WERI-Rb-1 (cell line): ENCODE measurements around the gene UBE2O.

Source experiments
- DNase-seq: peaks from one replicate; pipeline ENCODE4 v3.0.0-alpha.2; 2020
- H3K27ac ChIP-seq: fragments of 250-450 bp; sonication (Bioruptor Pico); 2 replicates; pipeline ENCODE4 v1.5.1; 2020; ENCODE audit warnings: mild to moderate bottlenecking, moderate library complexity
- H3K27me3 ChIP-seq: fragments of 250-450 bp; sonication (Bioruptor Pico); 2 replicates; pipeline ENCODE4 v1.5.1; 2021; ENCODE audit warnings: mild to moderate bottlenecking, low read depth, moderate library complexity; ENCODE audit not compliant: insufficient read depth, severe bottlenecking
- H3K36me3 ChIP-seq: fragments of 250-450 bp; sonication (Bioruptor Pico); 2 replicates; pipeline ENCODE4 v1.5.1; 2020; ENCODE audit warnings: mild to moderate bottlenecking, moderate library complexity
- H3K4me3 ChIP-seq: 2 replicates; pipeline ENCODE4 v1.5.1; 2011; ENCODE audit warnings: low read depth, mild to moderate bottlenecking, control low read depth, low read length
- H3K9me3 ChIP-seq: fragments of 250-450 bp; sonication (Bioruptor Pico); 2 replicates; pipeline ENCODE4 v1.5.1; 2021; ENCODE audit warnings: mild to moderate bottlenecking, moderate library complexity; ENCODE audit not compliant: severe bottlenecking
- TF ChIP-seq, protein P1 (sequence below): IDR thresholded peaks from 2 replicates; pipeline ENCODE4 v1.5.1; 2011; ENCODE audit warnings: low read depth, mild to moderate bottlenecking, control low read depth, inconsistent platforms, low read length

Gene UBE2O

DNA sequence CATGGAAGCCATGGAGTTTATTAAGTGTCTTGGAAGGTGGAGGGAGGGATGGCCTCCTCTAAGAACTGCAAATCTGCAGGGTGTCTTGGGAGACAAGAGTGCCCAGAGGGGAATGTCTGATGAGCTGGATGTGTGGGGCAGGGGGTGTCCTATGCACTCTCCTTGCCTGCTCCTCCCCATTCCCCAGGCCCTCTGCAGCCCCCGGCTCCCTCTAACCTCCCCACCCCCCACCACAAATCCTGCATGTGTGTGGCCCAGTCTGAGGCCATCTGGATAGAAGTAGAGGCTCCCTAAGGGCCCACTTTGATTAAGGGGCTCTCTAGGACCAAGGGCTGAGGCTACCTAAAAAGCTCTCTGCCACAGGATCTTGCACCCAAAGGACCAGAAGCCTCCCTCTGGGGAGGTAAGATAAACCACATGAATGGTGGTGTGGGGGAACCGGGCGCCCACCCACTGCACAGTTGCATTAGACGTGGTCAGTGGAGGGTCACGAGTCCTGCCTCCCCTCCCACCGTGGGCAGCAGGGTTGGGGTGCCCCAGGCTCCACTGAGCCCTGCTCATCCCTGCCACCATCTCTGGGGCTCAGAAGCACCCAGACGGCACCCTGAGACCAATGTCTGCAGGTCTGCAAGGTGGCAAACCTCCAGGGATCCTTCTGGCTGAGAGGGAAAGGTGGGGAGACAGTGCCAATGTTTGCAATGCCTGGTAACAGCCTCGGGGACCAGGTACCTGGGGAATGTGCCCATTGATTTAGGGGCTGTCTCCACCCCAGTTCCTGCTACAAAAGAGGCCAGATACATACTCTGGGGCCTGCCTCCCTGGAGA, 15.1 kb upstream of the UBE2O start:
- H3K36me3 ChIP-seq: peaks cover 36% of the 10 kb centered on the region
- TF ChIP-seq, protein P1, sequence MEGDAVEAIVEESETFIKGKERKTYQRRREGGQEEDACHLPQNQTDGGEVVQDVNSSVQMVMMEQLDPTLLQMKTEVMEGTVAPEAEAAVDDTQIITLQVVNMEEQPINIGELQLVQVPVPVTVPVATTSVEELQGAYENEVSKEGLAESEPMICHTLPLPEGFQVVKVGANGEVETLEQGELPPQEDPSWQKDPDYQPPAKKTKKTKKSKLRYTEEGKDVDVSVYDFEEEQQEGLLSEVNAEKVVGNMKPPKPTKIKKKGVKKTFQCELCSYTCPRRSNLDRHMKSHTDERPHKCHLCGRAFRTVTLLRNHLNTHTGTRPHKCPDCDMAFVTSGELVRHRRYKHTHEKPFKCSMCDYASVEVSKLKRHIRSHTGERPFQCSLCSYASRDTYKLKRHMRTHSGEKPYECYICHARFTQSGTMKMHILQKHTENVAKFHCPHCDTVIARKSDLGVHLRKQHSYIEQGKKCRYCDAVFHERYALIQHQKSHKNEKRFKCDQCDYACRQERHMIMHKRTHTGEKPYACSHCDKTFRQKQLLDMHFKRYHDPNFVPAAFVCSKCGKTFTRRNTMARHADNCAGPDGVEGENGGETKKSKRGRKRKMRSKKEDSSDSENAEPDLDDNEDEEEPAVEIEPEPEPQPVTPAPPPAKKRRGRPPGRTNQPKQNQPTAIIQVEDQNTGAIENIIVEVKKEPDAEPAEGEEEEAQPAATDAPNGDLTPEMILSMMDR: no peak
- no peaks in the 10 kb centered on the region for H3K9me3 ChIP-seq
- peak overlapping the region; percentile 42 for H3K4me3 ChIP-seq
- H3K27ac ChIP-seq: peak overlapping the region; percentile 97
- no peaks in the 10 kb centered on the region for H3K27me3 ChIP-seq
- DNase-seq: peak; percentile 83

DNA sequence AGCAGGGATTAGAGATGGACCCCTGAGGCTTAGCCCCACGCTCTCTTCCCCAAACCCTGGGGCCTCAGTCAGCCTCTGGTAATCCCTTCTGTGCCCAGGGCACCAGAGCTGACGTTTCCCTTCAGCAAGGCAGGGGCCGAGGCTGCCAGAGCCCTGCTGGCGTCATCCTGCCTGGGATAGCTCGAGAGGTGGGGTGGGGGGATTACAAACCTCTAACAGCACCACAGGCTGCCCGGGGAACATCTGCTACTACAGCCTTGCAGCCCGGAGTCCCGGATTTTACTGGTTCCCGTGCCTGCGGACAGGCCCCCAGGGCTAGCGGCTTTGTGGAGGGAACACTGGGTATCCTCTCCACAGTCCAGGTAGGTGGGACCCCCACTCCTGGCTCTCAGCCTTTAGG, 14.4 kb upstream of the UBE2O start, which contains the start of gene AANAT:
TSS of gene AANAT (plus strand) at position 238 of the 400 bp plus-strand sequence. CDS start 1,144 bp downstream, outside the sequence.
- Histone ChIP-seq H3K27me3 (no peaks in the 10 kb centered on the region), H3K36me3 (peaks cover 36% of the 10 kb centered on the region), H3K4me3 (peak within 1 kb of the TSS; percentile 42), H3K27ac (peak within 1 kb of the TSS; percentile 97), H3K9me3 (no peaks in the 10 kb centered on the region)
- peak; percentile 99 for DNase-seq
- TF ChIP-seq, protein P1: 0 out of 2 replicates have a peak, but pooled peaks have one; percentile 2

DNA sequence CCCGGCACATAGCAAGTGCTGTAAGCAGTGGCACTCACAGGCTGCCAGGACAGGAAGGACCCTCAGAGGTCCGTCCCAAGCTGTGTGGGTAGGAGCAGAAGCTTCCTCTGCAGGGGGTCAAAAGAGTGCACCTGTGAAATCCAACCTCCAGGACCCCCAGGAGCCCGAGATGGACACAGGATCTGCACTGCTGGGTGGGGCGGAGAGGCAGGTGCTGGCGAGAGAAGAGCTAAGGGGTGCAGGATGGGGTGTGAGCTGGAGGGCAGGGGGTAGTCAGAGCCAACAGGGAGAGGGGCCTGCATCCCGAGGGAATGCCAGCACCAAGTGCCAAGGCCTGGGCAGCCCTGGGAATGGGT, 13.8 kb upstream of the UBE2O start:
- peaks cover 34% of the 10 kb centered on the region for H3K36me3 ChIP-seq
- no peaks in the 10 kb centered on the region for H3K27me3 ChIP-seq
- TF ChIP-seq, protein P1: no peak
- no peak overlapping the region; the same call in 1 of the 2 replicates for H3K4me3 ChIP-seq
- H3K27ac ChIP-seq: peak overlapping the region; percentile 97
- no peak for DNase-seq
- no peaks in the 10 kb centered on the region for H3K9me3 ChIP-seq

DNA sequence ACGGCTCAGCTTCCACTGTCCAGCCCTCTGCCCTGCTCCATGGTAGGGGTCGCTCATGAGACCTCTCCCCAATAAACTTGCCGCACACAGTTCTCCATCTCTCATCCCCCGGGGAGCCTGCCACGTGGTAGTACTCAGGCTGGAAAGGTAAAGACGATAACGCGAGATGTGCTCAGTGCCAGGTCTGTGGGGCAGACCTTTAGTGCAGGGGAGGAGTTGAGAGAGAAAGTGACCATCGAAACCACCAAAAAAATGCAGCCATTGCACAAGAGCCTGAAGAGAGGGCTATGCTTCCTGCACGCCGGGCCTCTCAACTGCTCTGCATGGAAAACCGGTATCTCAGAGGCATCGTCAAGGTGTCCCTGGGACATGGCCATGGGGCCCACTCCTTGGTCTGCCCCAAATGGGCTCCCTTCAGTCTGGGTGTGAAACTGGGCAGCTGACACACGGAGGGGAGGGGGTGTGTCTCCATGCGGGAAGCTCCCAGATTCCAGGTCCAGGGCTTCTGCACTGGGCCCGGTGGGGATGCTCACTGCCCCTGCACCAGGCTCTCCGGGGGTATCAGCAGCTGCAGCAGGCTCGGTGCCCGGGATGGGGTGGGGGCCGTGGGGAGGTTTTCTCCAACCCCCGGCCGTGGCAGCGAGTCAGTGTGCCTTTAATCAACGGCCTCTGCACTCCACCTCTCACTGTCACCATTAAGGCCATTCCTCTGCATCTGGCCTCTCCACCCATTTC, 9.8 kb upstream of the UBE2O start:
- Histone ChIP-seq H3K36me3 (no peaks in the 10 kb centered on the region), H3K27ac (no peak overlapping the region), H3K9me3 (no peaks in the 10 kb centered on the region), H3K4me3 (no peak overlapping the region), H3K27me3 (no peaks in the 10 kb centered on the region)
- no peak for DNase-seq
- TF ChIP-seq, protein P1: no peak

DNA sequence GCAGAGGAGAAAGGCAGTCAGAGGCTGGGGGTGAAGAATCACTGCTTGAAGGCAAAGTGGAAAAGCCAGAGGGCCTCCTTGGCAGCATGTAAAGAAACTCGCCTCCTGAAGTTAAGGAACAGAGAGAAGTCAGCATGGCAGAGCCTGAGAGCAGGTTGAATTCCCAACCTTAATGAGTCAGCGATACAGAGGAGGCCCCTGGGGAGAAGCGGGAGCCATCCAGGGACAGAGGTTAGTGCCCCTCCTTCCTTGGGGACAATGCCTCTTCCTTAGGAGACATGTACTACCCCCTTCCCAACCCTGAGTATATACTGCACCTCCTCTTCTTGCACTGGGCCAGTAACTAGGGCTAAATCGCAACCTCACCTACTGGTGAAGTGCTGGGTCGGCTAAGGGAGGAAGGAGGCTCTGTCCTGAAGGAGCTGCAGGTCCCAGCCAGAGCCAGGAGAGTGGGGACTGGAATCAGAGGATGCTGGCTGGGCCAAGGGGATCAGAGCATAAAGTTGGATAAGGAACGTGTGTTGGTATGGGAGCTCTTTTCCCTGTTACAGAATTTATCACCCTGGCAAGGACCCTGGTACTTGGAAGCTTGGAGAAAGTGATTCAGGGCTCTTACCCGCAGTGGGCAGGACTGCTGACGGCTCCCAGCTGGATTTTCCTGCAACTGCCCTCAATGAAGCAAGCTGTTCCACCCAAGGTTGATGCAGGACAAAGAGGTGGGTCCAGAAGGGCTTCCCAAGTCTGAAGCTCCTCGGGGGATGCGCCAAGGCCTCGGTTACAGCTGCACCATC, 9.0 kb upstream of the UBE2O start:
- TF ChIP-seq, protein P1: no peak
- H3K27ac ChIP-seq: no peak overlapping the region
- no peak for DNase-seq

More for the DNA sequence above, 9.0 kb upstream of the UBE2O start:
- Histone ChIP-seq H3K27me3 (no peaks in the 10 kb centered on the region), H3K4me3 (no peak overlapping the region), H3K36me3 (no peaks in the 10 kb centered on the region), H3K9me3 (no peaks in the 10 kb centered on the region)
